GM19023 (cell line): Measurements from ENCODE around the gene KIAA1328.

Experiments used
- ATAC-seq: cut with Tn5 transposase; IDR thresholded peaks from one replicate; pipeline ENCODE4 v1.9.1; 2021; ENCODE audit warnings: mild to moderate bottlenecking, moderate library complexity; ENCODE audit not compliant: unreplicated experiment

The KIAA1328 gene

DNA sequence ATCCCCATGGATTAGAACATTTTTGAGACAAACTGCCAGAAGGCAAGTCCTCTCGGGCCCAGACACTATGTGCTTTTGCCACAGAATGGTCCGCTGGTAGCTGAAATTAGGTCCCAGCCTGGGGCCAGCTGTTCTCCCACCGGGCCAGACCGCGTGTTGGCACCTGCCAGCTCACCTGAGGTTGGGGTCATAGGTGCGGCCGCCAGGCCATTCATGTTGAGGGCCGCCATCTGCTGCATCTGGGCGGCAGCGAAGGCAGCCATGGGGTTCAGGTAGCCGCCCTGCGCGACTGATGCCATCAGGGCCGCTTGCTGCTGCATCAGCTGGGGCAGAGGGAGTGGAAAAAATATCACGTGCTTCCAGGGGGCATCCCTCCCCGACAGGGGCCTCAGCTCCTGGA, 443.9 kb downstream of the KIAA1328 start:
- ATAC-seq = no peak

DNA sequence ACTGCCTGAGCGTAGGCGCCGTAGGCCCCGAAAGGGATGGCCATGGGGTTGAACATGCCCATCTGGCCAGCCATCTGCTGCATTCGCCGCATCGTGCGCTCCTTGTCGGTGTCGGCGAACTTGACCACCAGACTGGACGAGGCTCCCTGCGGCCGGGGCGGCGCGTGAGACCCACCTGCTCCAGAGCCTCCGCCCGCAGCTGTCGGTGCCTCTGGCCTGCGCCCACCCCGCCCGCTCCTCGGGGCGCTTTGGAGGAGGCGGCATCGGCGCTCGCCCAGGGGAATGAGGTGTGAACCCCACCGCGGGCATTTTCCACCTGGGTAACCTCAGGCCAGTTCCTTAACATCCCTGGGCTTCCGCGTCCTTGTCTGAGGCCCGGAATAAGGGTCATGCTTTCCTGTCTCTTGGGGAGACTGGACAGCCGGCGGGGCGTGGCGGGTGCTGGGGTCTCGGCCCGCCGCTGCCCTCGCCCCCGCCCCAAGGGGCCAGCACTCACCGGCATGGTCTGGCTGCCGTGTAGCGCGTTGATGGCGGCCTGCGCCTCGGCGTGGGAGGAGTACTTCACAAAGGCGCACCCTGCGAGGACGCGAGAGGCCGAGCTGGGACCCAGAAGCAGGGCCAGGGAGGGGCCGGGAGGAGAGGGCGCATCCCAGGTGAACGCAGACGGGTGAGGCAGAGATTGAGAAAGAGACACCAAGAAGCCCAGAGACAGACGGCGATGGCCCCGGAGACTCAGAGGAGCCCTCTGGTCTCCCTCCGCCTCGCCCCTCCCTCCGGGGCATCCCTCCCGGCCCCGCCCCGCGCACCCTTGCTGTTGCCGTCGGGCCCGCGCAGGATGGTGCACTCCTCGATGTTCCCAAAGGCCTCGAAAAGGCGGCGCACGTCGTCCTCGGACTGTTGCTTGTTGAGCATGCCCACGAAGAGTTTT, 445.6 kb downstream of the KIAA1328 start:
- no peak for ATAC-seq

GRCh38 chr18:37275237-37275741, 446.4 kb downstream of the KIAA1328 start:
- ATAC-seq = no peak

- ATAC-seq = no peak
These were observed 447.4 kb downstream of the KIAA1328 start for GRCh38 chr18:37276111-37276890.

- no peak for ATAC-seq
These were observed 448.9 kb downstream of the KIAA1328 start for GRCh38 chr18:37277804-37278203.
